ENCODE measurements around the gene SLC25A21. TPM values are rescaled to one million over a fixed set of nuclear protein-coding genes. Genes with fewer than 3 reads are reported as not detected.

The SLC25A21 gene
- total RNA-seq, 4 donors from 2014 or later: 0.67 to 2.1 (median 0.91) TPM

GRCh38 chr14:36823651-36824050 lies 348.8 kb downstream of the SLC25A21 start:
- no peak overlapping the region for H3K4me3 ChIP-seq
- peaks cover 0 to 14% (median 3%) of the 10 kb centered on the region in 3 donors for H3K4me1 ChIP-seq
- H3K27me3 ChIP-seq: no peaks in the 10 kb centered on the region
- 70 to 71% methylated on average over 4 of the region's 4 CpGs for WGBS, 2 donors
- DNase-seq: no peak
- no peaks in the 10 kb centered on the region for H3K9me3 ChIP-seq
- intact Hi-C loops (cut with DNase I): no loop called here
- TF ChIP-seq POLR2A (IDR thresholded peaks at IDR 0.05): no peak
- TF ChIP-seq CTCF (IDR thresholded peaks at IDR 0.05): no peak
- no peaks in the 10 kb centered on the region for H3K36me3 ChIP-seq
- H3K27ac ChIP-seq: no peak overlapping the region

- no peak for DNase-seq
Measured at GRCh38 chr14:36822685-36823084, 349.7 kb downstream of the SLC25A21 start.

DNA sequence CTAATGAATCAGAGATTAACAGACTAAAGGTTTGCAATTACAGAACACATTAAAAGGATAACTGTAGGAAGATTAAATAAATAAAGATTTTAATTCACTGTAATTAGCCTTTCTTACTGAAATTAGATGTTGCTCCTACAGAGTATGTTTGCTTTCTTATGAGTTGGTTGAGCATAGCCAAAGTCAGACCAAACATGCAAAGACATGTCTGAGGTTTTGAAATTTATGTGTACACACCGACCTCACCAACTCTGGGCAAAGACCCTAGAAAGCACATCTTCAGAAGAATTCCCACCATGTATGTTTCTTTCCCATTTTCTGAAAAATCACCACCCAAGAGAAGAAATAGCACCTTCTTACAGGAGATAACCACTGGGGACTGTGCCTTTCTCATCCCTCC lies 351.5 kb downstream of the SLC25A21 start:
- Histone ChIP-seq H3K27ac (no peak overlapping the region), H3K36me3 (no peaks in the 10 kb centered on the region), H3K9me3 (no peaks in the 10 kb centered on the region), H3K27me3 (no peaks in the 10 kb centered on the region), H3K4me3 (no peak overlapping the region), H3K4me1 (peaks cover 0 to 14% (median 3%) of the 10 kb centered on the region in 3 donors)
- intact Hi-C loops (cut with DNase I): no loop called here
- TF ChIP-seq CTCF (IDR thresholded peaks at IDR 0.05) (no peak), POLR2A (IDR thresholded peaks at IDR 0.05) (no peak)
- WGBS, 2 donors: 12 to 60% methylated on average over 1 of the region's 1 CpG
- no peak for DNase-seq

More at GRCh38 chr14:36822685-36823084, 349.7 kb downstream of the SLC25A21 start:
- TF ChIP-seq CTCF (IDR thresholded peaks at IDR 0.05) (no peak), POLR2A (IDR thresholded peaks at IDR 0.05) (no peak)
- intact Hi-C loops (cut with DNase I): no loop called here
- H3K27ac ChIP-seq: no peak overlapping the region
- H3K4me1 ChIP-seq: peaks cover 0 to 14% (median 3%) of the 10 kb centered on the region in 3 donors
- no peak overlapping the region for H3K4me3 ChIP-seq
- H3K36me3 ChIP-seq: no peaks in the 10 kb centered on the region
- no peaks in the 10 kb centered on the region for H3K9me3 ChIP-seq
- no peaks in the 10 kb centered on the region for H3K27me3 ChIP-seq

DNA sequence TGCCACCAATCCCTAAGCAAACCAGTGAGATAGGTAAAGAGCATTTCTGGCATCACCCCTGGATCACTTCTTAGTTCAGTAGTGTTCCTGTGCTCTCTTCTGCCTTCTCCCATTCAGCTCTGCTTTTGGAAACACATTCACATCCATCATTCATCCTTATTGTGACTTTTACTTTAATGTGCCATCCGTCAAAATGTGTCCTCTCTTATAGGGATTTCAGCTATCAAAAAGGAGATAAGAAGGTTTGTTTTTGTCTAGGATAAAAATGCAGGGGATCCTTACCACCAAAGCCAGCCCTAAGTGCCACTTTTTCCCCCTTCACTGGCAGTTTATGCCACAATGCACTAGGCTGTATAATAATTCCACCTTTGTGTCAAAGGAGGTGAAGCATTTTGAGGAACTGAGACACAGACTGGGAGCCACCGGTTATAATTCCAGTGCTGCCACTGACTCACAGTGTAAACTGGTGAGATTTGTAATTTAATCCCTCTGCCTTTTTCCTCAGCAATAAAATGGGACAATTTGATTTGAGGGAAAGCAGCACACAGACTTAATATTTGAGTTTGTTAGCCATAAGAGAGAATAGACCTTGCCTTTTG lies 352.2 kb downstream of the SLC25A21 start:
- no peak for TF ChIP-seq POLR2A (IDR thresholded peaks at IDR 0.05)
- TF ChIP-seq CTCF (IDR thresholded peaks at IDR 0.05): no peak
- no peak for DNase-seq
- H3K4me3 ChIP-seq: no peak overlapping the region
- intact Hi-C loops (cut with DNase I): no loop called here
- H3K4me1 ChIP-seq: peaks cover 0 to 14% (median 3%) of the 10 kb centered on the region in 3 donors
- H3K27me3 ChIP-seq: no peaks in the 10 kb centered on the region
- no peaks in the 10 kb centered on the region for H3K9me3 ChIP-seq
- WGBS, 2 donors: 31 to 77% methylated on average over 2 of the region's 2 CpGs
- H3K36me3 ChIP-seq: no peaks in the 10 kb centered on the region
- H3K27ac ChIP-seq: no peak overlapping the region

GRCh38 chr14:36818794-36819384 lies 353.5 kb downstream of the SLC25A21 start:
- intact Hi-C loops (cut with DNase I): no loop called here
- Histone ChIP-seq H3K27me3 (no peaks in the 10 kb centered on the region), H3K27ac (no peak overlapping the region), H3K4me1 (peaks cover 0 to 14% (median 3%) of the 10 kb centered on the region in 3 donors), H3K9me3 (no peaks in the 10 kb centered on the region), H3K4me3 (no peak overlapping the region), H3K36me3 (no peaks in the 10 kb centered on the region)
- TF ChIP-seq POLR2A (IDR thresholded peaks at IDR 0.05) (no peak), CTCF (IDR thresholded peaks at IDR 0.05) (no peak)
- WGBS, 2 donors: 64 to 83% methylated on average over 2 of the region's 2 CpGs
- no peak for DNase-seq

Measured in esophagus squamous epithelium (tissue), 5 donors.